H1 (cell line): Measurements from ENCODE around the gene BDKRB1.

Experiments used
- HDAC2 ChIP-seq, 2 experiments: fragments of 300-600 bp in 1 of 2; sonication (generic) in 1 of 2; IDR thresholded peaks; 2 replicates each; pipeline ENCODE4 v1.6.1; 2011 to 2012; ENCODE audit warnings: low read depth in 2 of 2, low read length in 2 of 2, mild to moderate bottlenecking in 2 of 2, moderate library complexity in 2 of 2, borderline replicate concordance in 1 of 2, inconsistent platforms in 1 of 2
- POLR2A ChIP-seq, 2 experiments: IDR thresholded peaks; 1 replicate in 1 of 2; 2 replicates in 1 of 2; pipeline ENCODE4 v1.6.1; 2011; ENCODE audit warnings: low read depth in 2 of 2, low read length in 2 of 2, mild to moderate bottlenecking in 2 of 2; ENCODE audit errors: control extremely low read depth in 1 of 2
- POLR2AphosphoS5 ChIP-seq: IDR thresholded peaks from 2 replicates; pipeline ENCODE4 v1.6.1; 2011; ENCODE audit warnings: low read depth, low read length
- SP1 ChIP-seq: IDR thresholded peaks from 2 replicates; pipeline ENCODE4 v1.6.1; 2011; ENCODE audit warnings: low read depth, low read length
- TF ChIP-seq, protein P1 (sequence below), 3 experiments: IDR thresholded peaks; 1 replicate in 2 of 3; 2 replicates in 1 of 3; pipeline versions ENCODE4 v1.5.1 to v1.6.1; 2011; ENCODE audit warnings: low read length in 3 of 3, mild to moderate bottlenecking in 3 of 3, inconsistent platforms in 2 of 3, low read depth in 1 of 3, moderate library complexity in 1 of 3; ENCODE audit not compliant: insufficient read depth in 1 of 3; ENCODE audit errors: control extremely low read depth in 1 of 3

- TF ChIP-seq, protein P1, sequence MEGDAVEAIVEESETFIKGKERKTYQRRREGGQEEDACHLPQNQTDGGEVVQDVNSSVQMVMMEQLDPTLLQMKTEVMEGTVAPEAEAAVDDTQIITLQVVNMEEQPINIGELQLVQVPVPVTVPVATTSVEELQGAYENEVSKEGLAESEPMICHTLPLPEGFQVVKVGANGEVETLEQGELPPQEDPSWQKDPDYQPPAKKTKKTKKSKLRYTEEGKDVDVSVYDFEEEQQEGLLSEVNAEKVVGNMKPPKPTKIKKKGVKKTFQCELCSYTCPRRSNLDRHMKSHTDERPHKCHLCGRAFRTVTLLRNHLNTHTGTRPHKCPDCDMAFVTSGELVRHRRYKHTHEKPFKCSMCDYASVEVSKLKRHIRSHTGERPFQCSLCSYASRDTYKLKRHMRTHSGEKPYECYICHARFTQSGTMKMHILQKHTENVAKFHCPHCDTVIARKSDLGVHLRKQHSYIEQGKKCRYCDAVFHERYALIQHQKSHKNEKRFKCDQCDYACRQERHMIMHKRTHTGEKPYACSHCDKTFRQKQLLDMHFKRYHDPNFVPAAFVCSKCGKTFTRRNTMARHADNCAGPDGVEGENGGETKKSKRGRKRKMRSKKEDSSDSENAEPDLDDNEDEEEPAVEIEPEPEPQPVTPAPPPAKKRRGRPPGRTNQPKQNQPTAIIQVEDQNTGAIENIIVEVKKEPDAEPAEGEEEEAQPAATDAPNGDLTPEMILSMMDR (IDR thresholded peaks at IDR 0.05; ENCODE audit: control extremely low read depth in 1 of 3, insufficient read depth in 1 of 3, low read depth in 1 of 3, low read length in 3 of 3): no peak
- TF ChIP-seq POLR2AphosphoS5 (no peak), HDAC2 (IDR thresholded peaks at IDR 0.05; ENCODE audit: borderline replicate concordance in 1 of 2, low read depth in 2 of 2, low read length in 2 of 2) (no peak), SP1 (no peak), POLR2A (IDR thresholded peaks at IDR 0.05; ENCODE audit: control extremely low read depth in 1 of 2, low read depth in 2 of 2, low read length in 2 of 2) (no peak)
Observed at GRCh38 chr14:96287856-96288255, 31.8 kb downstream of the BDKRB1 start.
